Forelimb muscle (tissue), 1 donor: Measurements from ENCODE around the gene HLA-DRB1. TPM values are rescaled to one million over a fixed set of nuclear protein-coding genes. Genes with fewer than 3 reads are reported as not detected.
A peak's percentile ranks its signal among the peaks of the same experiment; 100 is the strongest.
"Not testable (repeated sequence)": the region's sequence is repeated elsewhere in the genome, so short reads cannot be mapped to it uniquely, and the experiment has no call there.

Source experiments
- DNase-seq: peaks from one replicate; pipeline ENCODE4 v3.0.0-alpha.2; 2013; ENCODE audit warnings: low read depth
- polyA plus RNA-seq: library from polyadenylated mRNA; unstranded; fragments of 120-200 nt; gene quantifications from one replicate; pipeline ENCODE4 v1.2.1, GENCODE V29; 2013; ENCODE audit not compliant: insufficient read length

HLA-DRB1 gene
- 9.4 TPM for polyA plus RNA-seq

- DNase-seq = peak; percentile 5
Measured at GRCh38 chr6:32589596-32590449, at the start of gene HLA-DRB1. Gene HLA-DRB1, minus strand, starts transcription at chr6:32589848. Its CDS starts 106 bp downstream, at chr6:32589742.

DNA sequence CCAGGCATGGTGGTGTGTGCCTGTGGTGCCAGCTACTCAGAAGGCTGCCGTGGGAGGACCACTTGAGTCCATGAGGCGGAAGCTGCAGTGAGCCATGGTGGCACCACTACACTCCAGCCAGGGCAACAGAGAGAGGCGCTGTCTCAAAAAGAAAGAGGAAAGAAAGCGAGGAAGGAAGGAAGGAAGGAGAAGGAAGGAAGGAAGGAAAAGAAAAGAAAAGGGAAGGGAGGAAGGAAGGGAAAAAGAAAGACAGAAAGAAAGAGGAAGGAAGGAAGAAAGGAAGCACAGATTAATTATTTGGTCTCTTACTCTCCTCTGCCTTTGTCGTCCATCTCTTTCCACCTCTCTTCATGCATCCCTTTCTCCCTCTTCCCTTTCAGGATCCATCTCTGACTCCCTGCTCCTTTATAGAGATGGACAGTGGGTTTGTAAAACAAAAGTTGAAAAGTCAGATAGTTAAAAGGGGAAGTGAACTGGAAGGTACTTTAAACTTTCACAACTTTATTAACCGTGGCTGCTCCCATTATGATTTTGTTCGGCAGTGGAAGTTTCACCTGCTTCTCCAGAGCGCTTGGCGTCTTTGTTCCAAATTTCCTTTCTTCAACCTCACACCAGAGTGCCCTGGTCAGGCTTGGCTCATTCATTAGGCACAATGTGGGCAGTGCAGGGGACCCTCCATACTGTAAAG lies 49.0 kb upstream of the HLA-DRB1 start:
- DNase-seq = no peak

DNA sequence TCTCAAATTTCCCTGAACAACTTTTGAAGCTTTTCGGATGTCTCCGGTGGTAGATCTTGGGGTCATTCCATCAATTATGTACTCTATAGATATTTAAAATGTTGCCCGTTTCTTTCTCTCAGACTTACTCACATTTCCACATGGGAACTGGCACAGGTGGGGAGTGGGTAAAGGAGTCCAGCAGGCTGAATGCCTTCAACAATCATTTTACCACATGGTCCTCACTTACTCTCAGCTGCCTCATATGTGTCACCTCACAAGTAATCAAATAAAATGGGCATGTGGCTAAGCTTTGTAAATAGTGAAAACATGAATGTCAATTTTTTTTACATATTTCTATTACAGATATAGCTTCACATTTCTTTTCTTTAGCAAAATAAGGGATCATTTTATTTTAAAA lies 48.2 kb upstream of the HLA-DRB1 start:
- DNase-seq = no peak

- DNase-seq = no peak
Measured at GRCh38 chr6:32637219-32637880, 47.7 kb upstream of the HLA-DRB1 start, which contains the start of gene HLA-DQA1. Gene HLA-DQA1, plus strand, starts transcription at chr6:32637406. Its CDS starts 53 bp downstream, at chr6:32637459.

DNA sequence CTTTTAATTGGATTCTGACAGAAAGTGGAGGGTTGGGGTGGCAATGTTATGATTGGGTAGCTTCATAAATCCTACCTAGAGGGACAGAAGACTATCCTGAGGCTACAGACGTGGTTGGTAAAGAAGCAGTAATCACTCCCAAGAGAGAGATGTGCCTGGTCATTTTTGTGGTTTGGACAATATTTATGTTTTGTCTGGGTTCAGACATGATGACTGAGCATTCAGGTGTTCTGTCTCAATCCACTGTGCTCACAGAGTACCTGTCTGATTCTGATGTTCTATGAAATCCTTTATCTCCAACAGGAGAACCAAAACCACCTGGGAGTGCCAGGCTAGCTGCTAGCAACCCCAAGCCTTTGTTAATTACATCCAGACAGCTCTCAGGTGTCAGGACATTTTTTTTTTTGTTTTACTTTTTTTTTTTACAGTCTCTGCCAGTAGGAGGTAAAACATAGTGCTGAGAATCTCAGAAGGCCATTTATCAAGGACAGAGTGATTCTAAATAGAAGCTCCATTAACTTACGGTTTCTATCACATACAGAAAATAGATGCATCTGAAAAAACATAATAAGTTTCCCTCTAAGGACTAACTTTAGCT lies 46.0 kb upstream of the HLA-DRB1 start:
- no peak for DNase-seq

DNA sequence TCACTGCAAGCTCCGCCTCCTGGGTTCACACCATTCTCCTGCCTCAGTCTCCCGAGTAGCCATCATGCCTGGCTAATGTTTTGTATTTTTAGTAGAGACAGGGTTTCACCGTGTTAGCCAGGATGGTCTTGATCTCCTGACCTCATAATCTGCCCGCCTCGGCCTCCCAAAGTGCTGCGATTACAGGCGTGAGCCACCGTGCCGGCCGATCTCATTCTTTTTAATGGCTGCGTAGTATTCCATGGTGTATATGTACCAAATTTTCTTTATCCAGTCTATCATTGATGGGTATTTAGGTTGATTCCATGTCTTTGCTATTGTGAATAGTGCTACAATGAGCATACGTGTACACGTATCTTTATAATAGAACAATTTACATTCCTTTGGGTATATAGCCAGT lies 40.1 kb upstream of the HLA-DRB1 start:
- DNase-seq = not testable (repeated sequence)

DNA sequence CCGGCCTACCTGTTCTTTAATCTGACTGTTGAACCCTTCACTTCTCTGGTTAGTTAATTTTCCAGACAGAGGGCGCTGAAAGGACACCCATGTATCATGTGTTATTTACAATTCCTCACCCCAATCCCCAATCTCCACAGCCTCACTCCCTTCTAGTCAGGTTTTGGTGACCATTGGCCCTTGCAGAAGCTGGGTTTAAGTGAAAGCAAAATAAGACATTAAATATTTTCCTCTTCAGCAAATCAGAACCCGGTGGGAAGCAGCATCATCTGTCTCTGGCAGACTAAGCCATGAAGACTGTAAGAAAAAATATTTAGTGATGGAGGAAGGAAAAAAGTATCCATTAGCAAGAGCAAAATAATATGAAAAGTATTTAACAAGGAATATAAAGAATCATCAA lies 38.2 kb upstream of the HLA-DRB1 start:
- no peak for DNase-seq

DNA sequence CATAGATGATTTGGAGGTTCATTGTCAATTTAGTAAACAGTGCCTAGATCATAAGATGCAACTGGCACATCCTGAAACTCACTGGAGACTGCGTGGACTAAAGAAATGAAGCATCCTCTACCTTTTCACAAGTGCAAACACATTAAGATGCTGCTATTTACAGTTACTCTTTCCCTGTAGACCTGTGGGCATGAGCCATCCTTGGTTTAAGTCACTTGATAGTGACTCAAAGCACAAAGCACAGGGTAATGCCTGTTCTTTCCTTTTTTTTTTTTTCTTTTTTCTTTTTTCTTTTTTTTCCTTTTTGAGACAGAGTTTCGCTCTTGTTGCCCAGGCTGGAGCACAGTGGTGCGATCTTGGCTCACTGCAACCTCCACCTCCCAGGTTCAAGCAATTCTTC lies 37.6 kb upstream of the HLA-DRB1 start:
- no peak for DNase-seq

- no peak for DNase-seq
Measured at GRCh38 chr6:32625137-32625536, 35.5 kb upstream of the HLA-DRB1 start.

DNA sequence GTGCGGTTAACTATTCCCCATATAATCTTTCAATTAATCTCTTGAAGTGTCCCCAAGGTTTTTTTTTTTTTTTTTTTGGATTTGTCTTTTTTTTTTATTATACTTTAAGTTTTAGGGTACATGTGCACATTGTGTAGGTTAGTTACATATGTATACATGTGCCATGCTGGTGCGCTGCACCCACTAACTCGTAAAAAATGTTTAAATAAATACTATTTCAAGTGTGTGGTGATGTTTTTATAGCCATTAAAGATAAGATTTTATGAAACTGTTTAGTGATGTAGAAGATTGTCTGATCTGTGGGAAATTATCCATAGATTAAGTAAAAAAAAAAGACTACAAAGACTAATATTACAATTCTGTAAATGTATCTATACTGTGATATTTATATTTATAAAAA lies 34.9 kb upstream of the HLA-DRB1 start:
- DNase-seq = no peak

- DNase-seq = no peak
Measured at GRCh38 chr6:32623693-32624092, 34.0 kb upstream of the HLA-DRB1 start.

DNA sequence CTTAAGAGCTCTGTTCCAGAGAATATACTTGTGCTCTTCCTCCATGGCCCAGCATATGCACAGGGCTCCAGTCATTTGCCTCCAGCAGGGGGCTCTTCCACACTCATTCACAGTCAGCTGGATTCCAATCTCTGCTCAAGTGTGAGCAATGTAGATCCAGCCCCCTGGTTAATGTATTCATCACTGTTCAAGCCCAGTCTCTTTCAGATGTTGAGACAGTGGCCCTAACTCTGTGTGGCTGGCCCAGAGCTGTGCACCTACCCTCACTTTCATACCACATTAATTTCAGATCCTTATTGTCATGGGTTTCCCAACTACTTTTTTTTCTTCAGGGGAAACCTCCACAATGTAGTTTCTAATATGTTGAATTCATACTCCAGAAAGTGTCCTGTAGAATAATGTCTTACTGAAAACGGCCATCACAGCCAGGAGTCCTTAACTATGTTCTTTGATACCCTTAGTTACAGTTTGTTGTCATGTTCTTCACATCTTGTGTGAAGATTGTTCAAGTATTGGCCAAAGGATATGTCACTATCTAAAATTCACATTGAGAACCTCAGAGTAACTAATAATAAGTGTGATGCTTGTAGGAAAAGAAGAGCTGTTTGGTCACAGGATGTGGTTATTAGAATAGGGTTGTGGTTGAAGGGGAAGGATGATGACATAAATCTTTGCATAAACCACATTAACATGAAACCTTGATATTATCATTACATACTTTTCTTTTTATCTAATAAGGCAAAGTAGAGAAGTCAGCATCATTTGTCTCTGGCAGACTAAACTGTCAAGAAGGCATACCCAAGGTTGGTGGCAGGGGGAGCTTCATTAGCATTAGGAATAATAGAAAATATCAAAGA lies 33.1 kb upstream of the HLA-DRB1 start:
- no peak for DNase-seq

DNA sequence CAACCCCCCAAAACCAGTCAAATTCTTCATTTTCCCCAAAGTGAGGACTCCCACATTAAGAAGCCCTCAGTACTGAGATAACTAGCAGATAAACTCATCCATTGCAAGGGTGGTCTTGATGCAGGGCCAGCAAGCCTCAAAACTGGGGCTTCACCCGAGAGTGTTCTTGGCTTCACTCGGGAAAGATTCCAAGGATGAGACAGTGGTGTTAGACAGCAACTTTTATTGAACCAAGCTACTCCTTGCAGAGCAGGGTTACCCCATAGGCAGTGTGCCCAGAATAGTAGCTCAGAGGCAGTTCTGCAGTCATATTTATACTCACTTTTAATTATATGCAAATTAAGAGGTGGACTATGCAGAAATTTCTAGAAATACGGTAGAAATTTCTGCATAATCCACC lies 31.7 kb upstream of the HLA-DRB1 start:
- no peak for DNase-seq

GRCh38 chr6:32617751-32618150 lies 28.1 kb upstream of the HLA-DRB1 start:
- DNase-seq = no peak

DNA sequence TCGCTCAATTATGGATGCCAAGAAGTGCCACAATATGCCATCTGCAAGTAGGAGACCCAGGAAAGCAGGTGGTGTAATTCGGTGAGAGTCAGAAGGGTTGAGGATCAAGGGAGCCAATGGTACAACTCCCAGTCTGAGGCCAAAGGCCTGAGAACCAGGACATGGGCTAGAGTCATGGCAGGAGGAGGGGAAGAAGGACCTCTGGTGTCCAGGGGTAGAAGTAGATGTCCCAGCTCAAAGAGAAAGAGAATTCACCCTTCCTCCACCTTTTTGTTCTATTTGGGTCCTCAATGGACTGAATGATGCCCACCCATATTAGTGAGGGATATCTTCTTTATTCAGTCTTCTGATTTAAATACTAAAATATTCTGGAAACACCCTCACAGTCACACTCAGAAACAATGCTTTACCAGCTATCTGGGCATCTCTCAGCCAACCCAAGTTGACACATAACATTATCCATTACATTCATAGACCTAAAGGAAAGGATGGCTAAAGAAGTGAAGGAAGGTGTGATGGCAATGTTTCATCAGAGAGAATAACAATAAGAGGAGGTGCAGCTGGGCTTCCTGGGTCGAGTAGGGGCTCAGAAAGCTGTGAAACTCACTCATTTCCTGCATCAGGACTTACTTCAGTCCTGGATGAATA lies 26.4 kb upstream of the HLA-DRB1 start:
- DNase-seq = no peak

- no peak for DNase-seq
Measured at GRCh38 chr6:32614366-32615081, 24.9 kb upstream of the HLA-DRB1 start.

GRCh38 chr6:32613475-32613874 lies 23.8 kb upstream of the HLA-DRB1 start:
- no peak for DNase-seq

GRCh38 chr6:32610682-32611296 lies 21.1 kb upstream of the HLA-DRB1 start:
- DNase-seq = no peak
